Left cardiac atrium (tissue), 4 donors: Measurements from ENCODE around the gene RNFT2. TPM values are rescaled to one million over a fixed set of nuclear protein-coding genes. Genes with fewer than 3 reads are reported as not detected.
"Not testable (repeated sequence)": the region's sequence is repeated elsewhere in the genome, so short reads cannot be mapped to it uniquely, and the experiment has no call there.

Source experiments
- ATAC-seq, 2 donors: fragments of 200-7000 bp; cut with Tn5 transposase; one replicate each; pipeline ENCODE4 v1.9.1; 2020; ENCODE audit warnings: mild to moderate bottlenecking in 2 of 2, moderate library complexity in 2 of 2
- DNase-seq: peaks from one replicate; pipeline ENCODE4 v3.0.0-alpha.2; 2020
- intact Hi-C, 2 donors: fragments of 100-400 bp; cut with DNase I; formaldehyde crosslinking; loops; one replicate each; pipeline versions ENCODE4 v1.14.1 to v1.15.1; 2022 to 2023
- total RNA-seq, 2 donors: library from RNA; stranded (reverse); fragmentation: NEBNext Ultra II Directional; extraction: Animal tissue kit (Norgen Biotek cat#: 25700); gene quantifications; one replicate each; pipeline ENCODE4 v1.2.1, GENCODE V29; 2021
- donor health status: DM: no; HTN: yes; CAD: no.
- donor health status: DM: no; HTN: yes; CAD: no; lungs with severe emphysema.
- donor health status: DM: yes; HTN: yes; CAD: no.
- donor health status: Dilated cardiomyopathy.

RNFT2 gene
- total RNA-seq, 2 donors from 2014 or later, result 1.6 to 3.1 TPM

- intact Hi-C loops, result no loop called here
- DNase-seq (no peak), ATAC-seq (no peak)
These were observed 74.1 kb downstream of the RNFT2 start for GRCh38 chr12:116812238-116812637.

- ATAC-seq (no peak), DNase-seq (no peak)
These were observed 75.3 kb downstream of the RNFT2 start for GRCh38 chr12:116813271-116814041.

GRCh38 chr12:116814766-116815165, 76.7 kb downstream of the RNFT2 start:
- ATAC-seq, intact Hi-C loops, DNase-seq: not testable (repeated sequence)

More at GRCh38 chr12:116813271-116814041, 75.3 kb downstream of the RNFT2 start:
- intact Hi-C loops, result no loop called here

- DNase-seq (peak; percentile 70), ATAC-seq (peak; percentile 23 to 37)
- intact Hi-C loops, result loop anchor here in 1 of 2 donors (2.0 kb wide), 1 partner anchor 80 kb away; the partner anchor contains the start of genes RNFT2 and SPRING1
These were observed 80.3 kb downstream of the RNFT2 start for GRCh38 chr12:116818341-116818856.

GRCh38 chr12:116818948-116819832, 81.1 kb downstream of the RNFT2 start:
- peak; percentile 93 for DNase-seq
- peak; percentile 98 for ATAC-seq
- intact Hi-C loops, result loop anchor here in 1 of 2 donors (2.0 kb wide), 1 partner anchor 80 kb away; the partner anchor contains the start of genes RNFT2 and SPRING1

- DNase-seq (peak; percentile 28), ATAC-seq (no peak)
- intact Hi-C loops, result no loop called here
These were observed 82.0 kb downstream of the RNFT2 start for GRCh38 chr12:116820064-116820656.

GRCh38 chr12:116821291-116821690, 83.2 kb downstream of the RNFT2 start:
- intact Hi-C loops, result no loop called here
- ATAC-seq (no peak), DNase-seq (no peak)

- intact Hi-C loops, result no loop called here
- DNase-seq (no peak), ATAC-seq (no peak)
These were observed 89.3 kb downstream of the RNFT2 start for GRCh38 chr12:116827432-116827831.

GRCh38 chr12:116832353-116832752, 94.2 kb downstream of the RNFT2 start:
- no peak for DNase-seq
- no peak for ATAC-seq
- intact Hi-C loops, result no loop called here

- intact Hi-C loops, result no loop called here
- no peak for ATAC-seq
- no peak for DNase-seq
These were observed 95.4 kb downstream of the RNFT2 start for GRCh38 chr12:116833474-116833873.

- intact Hi-C loops, result no loop called here
- DNase-seq (no peak), ATAC-seq (no peak)
These were observed 97.4 kb downstream of the RNFT2 start for GRCh38 chr12:116835484-116835883.

- no peak for DNase-seq
- intact Hi-C loops, result no loop called here
These were observed 99.0 kb downstream of the RNFT2 start for GRCh38 chr12:116837097-116837496.

GRCh38 chr12:116838365-116838764, 100.2 kb downstream of the RNFT2 start:
- intact Hi-C loops, result no loop called here
- ATAC-seq, result no peak

More at GRCh38 chr12:116837097-116837496, 99.0 kb downstream of the RNFT2 start:
- no peak for ATAC-seq

GRCh38 chr12:116839287-116839830, 101.2 kb downstream of the RNFT2 start:
- DNase-seq, result no peak
- intact Hi-C loops, result no loop called here
- no peak for ATAC-seq

More at GRCh38 chr12:116838365-116838764, 100.2 kb downstream of the RNFT2 start:
- DNase-seq, result no peak

- intact Hi-C loops, result no loop called here
- ATAC-seq (no peak), DNase-seq (no peak)
These were observed 105.0 kb downstream of the RNFT2 start for GRCh38 chr12:116843085-116843484.

- DNase-seq (no peak), ATAC-seq (no peak)
- intact Hi-C loops, result no loop called here
These were observed 111.1 kb downstream of the RNFT2 start for GRCh38 chr12:116849216-116849615.

GRCh38 chr12:116852303-116852702, 114.2 kb downstream of the RNFT2 start:
- ATAC-seq (no peak), DNase-seq (no peak)
- intact Hi-C loops, result no loop called here

- ATAC-seq (no peak), DNase-seq (no peak)
- intact Hi-C loops, result no loop called here
These were observed 115.4 kb downstream of the RNFT2 start for GRCh38 chr12:116853507-116853906.
